Measurements from ENCODE around the gene VPS11. TPM values are rescaled to one million over a fixed set of nuclear protein-coding genes. Genes with fewer than 3 reads are reported as not detected.
A peak's percentile ranks its signal among the peaks of the same experiment; 100 is the strongest.
"Not testable (repeated sequence)": the region's sequence is repeated elsewhere in the genome, so short reads cannot be mapped to it uniquely, and the experiment has no call there.

Gene VPS11
- total RNA-seq, 1 donor from 2014 or later: 45.6 TPM

- Histone ChIP-seq H3K36me3 (peaks cover 49% of the 10 kb centered on the region), H3K4me1 (peaks cover 25% of the 10 kb centered on the region), H3K9me3 (no peaks in the 10 kb centered on the region), H3K27me3 (ENCODE audit: low read depth) (no peaks in the 10 kb centered on the region), H3K4me3 (peak overlapping the region; percentile 94), H3K27ac (peak overlapping the region; percentile 90)
- no peak for TF ChIP-seq CTCF (IDR thresholded peaks at IDR 0.05)
- ATAC-seq: no peak
- intact Hi-C loops (cut with DNase I): no loop called here
- no peak for DNase-seq
Observed at GRCh38 chr11:119055901-119056300, 11.7 kb upstream of the VPS11 start.

- peak; percentile 16 for TF ChIP-seq CTCF (IDR thresholded peaks at IDR 0.05)
- H3K27me3 ChIP-seq (ENCODE audit: low read depth): no peaks in the 10 kb centered on the region
- peak overlapping the region; percentile 94 for H3K4me3 ChIP-seq
- H3K9me3 ChIP-seq: no peaks in the 10 kb centered on the region
- intact Hi-C loops (cut with DNase I): no loop called here
- ATAC-seq: peak; percentile 34 to 67
- H3K36me3 ChIP-seq: peaks cover 48% of the 10 kb centered on the region
- peak overlapping the region; percentile 90 for H3K27ac ChIP-seq
- peak; percentile 65 for DNase-seq
- H3K4me1 ChIP-seq: peaks cover 25% of the 10 kb centered on the region
Observed at GRCh38 chr11:119056421-119056999, 11.1 kb upstream of the VPS11 start.

GRCh38 chr11:119057000-119057769 is 10.4 kb upstream of the VPS11 start, which contains the start of gene HYOU1:
TSS of gene HYOU1 (minus strand) at chr11:119057205. CDS start at chr11:119056160, 1,045 bp downstream.
- ATAC-seq (peak; percentile 99), DNase-seq (peak; percentile 99)
- Histone ChIP-seq H3K4me1 (peaks cover 25% of the 10 kb centered on the region), H3K9me3 (no peaks in the 10 kb centered on the region), H3K27me3 (ENCODE audit: low read depth) (no peaks in the 10 kb centered on the region), H3K36me3 (peaks cover 41% of the 10 kb centered on the region), H3K4me3 (peak within 1 kb of the TSS; percentile 94), H3K27ac (peak within 1 kb of the TSS; percentile 90)
- peak; percentile 28 for TF ChIP-seq CTCF (IDR thresholded peaks at IDR 0.05)
- intact Hi-C loops (cut with DNase I): no loop called here

GRCh38 chr11:119059128-119059527 is 8.5 kb upstream of the VPS11 start:
- DNase-seq; H3K4me3 ChIP-seq; H3K27ac ChIP-seq; ATAC-seq; H3K9me3 ChIP-seq; intact Hi-C loops (cut with DNase I); H3K27me3 ChIP-seq (ENCODE audit: low read depth): not testable (repeated sequence)
- Histone ChIP-seq H3K4me1 (peaks cover 25% of the 10 kb centered on the region), H3K36me3 (peaks cover 22% of the 10 kb centered on the region)

GRCh38 chr11:119061256-119061655 is 6.4 kb upstream of the VPS11 start:
- no peak for TF ChIP-seq CTCF (IDR thresholded peaks at IDR 0.05)
- H3K4me1 ChIP-seq: peaks cover 18% of the 10 kb centered on the region
- no peak for ATAC-seq
- no peak for DNase-seq
- H3K27me3 ChIP-seq (ENCODE audit: low read depth): no peaks in the 10 kb centered on the region
- H3K27ac ChIP-seq: no peak overlapping the region
- H3K36me3 ChIP-seq: peaks cover 8% of the 10 kb centered on the region
- no peak overlapping the region for H3K4me3 ChIP-seq
- no peaks in the 10 kb centered on the region for H3K9me3 ChIP-seq
- intact Hi-C loops (cut with DNase I): no loop called here

- Histone ChIP-seq H3K36me3 (peaks cover 8% of the 10 kb centered on the region), H3K4me1 (peaks cover 22% of the 10 kb centered on the region), H3K9me3 (no peaks in the 10 kb centered on the region), H3K4me3 (no peak overlapping the region), H3K27me3 (ENCODE audit: low read depth) (no peaks in the 10 kb centered on the region), H3K27ac (no peak overlapping the region)
- intact Hi-C loops (cut with DNase I): no loop called here
- ATAC-seq (no peak), DNase-seq (no peak)
- TF ChIP-seq CTCF (IDR thresholded peaks at IDR 0.05): no peak
Observed at GRCh38 chr11:119062779-119063178, 4.8 kb upstream of the VPS11 start.

Data from lower lobe of right lung (tissue), 2 donors.